DMS153 treated with DMSO at 0.1 percent for 48 hours (cell line): ENCODE results near the gene POLD4.
"Not testable (repeated sequence)": the region's sequence is repeated elsewhere in the genome, so short reads cannot be mapped to it uniquely, and the experiment has no call there.

Source experiments
- DNase-seq: peaks from one replicate; lab custom pipeline; 2025; ENCODE audit not compliant: unreplicated experiment; lab: John Stamatoyannopoulos, UW

Gene POLD4

DNA sequence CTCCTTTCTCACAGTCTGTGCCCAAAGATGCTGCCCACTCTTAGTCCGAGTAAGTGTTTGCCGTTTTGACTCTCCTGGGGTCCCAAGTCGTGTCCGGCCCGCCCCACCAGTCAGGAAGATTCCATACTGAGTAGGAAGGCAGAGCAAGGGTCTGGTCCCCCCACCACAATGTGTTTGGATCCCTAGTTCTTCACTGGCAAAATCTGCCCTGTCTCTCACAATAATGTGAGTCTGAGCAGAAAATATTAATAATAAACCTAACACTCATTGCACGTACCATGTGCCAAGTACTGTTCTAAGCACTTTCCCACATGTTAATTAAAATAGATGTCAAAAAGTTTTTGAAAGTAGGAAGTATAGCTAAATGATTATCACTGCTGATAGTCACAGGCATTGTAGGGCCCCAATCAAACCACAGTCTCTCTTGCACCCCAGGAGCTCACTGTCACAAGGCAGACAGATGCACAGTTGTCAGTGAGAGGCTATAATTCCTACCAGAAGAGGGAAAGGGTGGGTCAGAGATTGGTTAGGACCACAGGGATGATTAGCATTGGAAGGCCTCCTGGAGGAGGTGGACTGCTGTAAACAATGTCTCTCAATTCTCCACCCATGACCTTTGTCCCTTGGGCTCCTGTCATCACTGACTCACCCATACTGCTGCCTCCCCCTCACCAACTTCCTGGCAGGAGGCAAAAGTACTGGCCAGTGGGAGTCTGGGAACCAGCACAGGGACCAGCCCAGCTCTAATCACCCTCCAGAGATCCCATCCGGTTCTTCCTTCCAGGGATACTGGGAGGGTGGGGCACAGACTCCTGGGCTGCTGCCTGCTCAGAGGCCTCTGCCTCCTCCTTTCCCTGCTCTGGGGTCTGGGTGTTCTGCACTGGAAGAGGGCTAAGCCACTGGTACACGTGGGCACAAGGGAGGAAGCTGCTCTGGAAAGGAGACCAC, 1.0 kb upstream of the POLD4 start:
- DNase-seq, result no peak

DNA sequence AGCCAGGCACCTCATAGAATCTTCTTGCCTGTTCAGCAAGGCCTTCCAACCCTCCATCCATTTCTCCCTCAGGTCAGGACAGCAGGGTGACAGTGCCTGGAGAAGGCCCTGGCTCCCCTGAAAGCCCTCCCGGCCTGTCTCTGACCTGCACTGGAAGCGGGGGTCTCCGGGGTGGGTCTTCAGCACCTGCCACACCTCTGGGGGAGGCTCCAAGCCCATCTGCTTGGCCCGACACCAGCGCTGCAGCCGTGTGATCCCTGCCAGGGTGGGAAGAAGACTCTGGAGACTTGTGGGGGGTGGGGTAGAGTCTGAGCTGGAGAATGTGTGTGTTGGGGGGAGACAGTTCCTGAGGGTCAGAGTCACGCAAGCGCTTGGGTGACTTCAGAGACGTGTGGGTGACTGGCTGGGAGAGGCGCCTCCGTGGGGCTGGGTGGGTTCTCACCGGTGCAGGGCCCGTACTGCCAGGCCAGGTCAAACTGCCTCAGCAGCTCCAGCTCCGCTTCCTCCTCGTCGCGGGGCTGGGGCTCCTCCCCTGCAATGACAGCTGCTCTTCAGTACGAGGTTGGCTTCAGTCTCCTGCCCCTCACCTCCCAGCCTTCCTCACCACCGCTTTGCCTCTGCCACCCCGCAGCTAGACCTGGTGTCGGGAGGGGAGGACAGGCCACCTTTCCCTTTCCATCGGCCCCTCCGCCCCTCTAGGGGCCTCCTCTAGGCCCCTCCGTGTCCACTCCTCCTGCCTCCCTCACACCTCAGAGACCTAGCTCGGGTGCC, 615 bp downstream of the POLD4 start:
- DNase-seq, result peak; percentile 79

- DNase-seq, result peak; percentile 34
These were observed 1.9 kb downstream of the POLD4 start for GRCh38 chr11:67351275-67352005.

- DNase-seq, result no peak
These were observed 3.3 kb downstream of the POLD4 start for GRCh38 chr11:67349928-67350465.

DNA sequence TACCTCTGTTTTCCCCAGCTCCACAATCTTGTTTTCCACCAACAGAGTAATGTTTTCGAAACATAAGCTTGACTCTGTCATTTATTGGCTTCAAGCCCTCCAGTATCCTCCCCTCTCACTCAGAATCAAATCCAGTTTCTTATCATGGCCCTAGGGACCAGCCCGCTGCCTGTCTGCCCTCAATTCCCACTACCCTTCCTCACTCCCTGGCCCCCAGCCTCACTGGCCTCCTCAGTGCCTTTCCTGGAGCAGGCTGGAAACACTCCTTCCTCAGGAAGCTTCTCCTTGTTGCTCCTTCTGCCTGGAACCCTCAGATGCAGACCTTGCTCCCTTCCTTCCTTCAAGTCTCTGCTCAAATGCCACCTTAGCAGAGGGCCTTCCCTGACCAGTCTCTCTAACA, 3.9 kb downstream of the POLD4 start:
- no peak for DNase-seq

DNA sequence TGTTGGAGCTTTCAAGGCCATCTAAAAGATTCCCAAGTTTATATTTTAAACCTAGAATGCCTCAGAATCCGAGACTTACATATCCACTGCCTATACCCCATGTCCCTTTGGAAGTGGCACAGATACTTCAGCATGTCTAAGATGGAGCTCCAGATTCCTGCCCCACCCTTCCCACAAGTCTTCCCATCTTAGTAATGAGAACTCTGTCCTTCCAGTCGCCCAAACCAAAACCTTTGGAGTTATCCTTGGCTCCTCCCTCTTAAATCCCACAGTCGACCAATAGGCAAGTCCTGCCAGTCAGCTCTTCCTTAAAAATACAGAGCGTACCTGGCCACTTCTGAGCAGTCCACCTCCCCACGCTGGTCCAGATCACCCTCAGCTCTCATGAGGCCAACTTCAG, 4.3 kb downstream of the POLD4 start:
- DNase-seq, result no peak

DNA sequence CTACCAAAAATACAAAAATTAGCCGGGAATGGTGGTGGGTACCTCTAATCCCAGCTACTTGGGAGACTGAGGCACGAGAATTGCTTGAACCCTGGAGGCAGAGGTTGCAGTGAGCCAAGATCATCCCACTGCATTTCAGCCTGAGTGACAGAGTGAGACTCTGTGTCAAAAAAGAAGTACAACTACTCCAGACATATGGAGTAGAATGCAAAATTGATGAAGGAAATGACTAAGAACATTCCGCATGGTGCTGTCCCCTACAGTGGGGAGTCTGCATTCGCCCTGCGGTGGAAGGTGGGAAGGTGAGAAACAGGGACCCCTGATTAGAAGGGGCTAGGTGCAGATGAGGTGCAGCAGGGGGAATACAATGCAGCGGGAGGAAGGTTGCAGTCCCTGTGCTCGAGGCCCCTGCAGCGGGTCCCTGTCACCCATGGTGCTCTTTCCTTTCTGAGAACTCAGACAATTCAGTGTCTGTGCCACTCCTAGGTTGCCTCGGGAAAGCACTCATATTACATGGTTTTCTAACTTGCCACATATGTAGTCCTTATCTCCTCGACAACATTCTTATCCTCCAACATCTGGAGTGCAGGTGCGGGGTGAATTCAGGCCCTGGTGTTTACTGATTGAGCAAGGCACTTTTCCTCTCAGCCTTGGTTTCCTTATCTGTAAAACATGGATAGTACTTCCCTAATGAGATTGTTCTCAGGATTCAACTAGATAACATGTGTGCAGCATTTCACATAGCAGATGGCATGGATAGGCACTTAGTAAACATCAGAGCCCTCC, 5.2 kb downstream of the POLD4 start:
- no peak for DNase-seq

DNA sequence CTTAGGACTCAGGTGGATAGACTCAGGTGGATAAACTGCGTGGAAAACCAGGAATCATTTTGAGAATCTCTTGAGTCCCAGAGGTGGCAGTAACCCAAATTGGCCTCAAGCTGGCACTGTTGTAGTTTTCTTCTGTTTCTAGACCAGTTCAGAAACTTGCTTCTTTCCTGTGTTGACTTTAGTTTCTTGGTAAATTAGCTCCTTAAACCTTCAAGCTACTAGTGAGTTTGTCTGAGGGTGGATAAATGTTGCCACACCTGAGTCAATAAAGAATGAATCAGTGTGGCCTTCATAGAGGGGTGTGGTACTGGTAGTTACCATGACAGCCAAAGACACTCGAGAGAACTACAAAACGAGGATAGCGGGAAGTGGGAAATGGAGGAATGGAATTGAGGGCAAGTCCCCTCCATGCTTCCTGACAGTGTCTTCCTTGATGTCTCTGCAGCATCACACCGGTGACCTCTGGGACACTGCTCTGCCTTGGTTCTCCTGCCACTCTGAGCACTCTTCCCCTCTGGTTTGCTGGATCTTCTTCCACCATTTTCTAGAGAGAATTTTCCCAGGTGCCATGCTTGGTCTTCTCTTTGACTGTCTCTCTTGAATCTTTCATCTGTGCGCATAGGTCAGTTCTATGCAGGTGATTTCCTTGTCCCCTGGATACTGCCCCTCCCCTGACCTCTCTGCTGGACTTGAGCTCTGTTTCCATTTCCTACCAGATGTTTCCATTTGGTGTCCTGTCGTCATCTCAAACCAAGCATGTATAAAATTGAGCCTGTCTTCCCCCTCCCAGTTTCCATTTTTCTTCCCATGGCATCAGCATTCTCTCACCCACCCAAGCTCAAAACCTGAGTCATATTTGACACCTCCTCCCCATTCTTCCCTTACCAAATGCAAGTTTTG, 7.2 kb downstream of the POLD4 start:
- DNase-seq, result peak; percentile 11

- DNase-seq, result no peak
These were observed 8.0 kb downstream of the POLD4 start for GRCh38 chr11:67345247-67345919.

DNA sequence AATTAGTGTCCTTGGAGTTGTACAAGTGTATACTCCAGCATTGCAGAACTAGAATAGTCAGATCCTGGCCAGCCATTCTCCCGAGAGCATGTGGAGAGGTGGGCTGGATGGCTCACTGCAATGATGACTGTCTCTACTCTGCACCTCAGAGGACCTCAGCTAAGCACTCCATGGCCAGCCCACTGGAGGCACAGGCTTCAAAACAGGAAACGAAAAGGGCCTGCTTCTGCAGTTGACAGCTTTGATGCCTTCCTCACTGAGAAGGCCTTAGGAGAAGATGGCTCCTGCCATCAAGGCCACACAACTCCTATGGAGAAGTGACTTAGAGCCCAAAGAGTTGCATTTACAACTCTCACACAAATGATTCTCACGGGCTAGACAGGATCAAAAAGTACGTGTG, 9.1 kb downstream of the POLD4 start:
- DNase-seq, result no peak

- no peak for DNase-seq
These were observed 16.1 kb downstream of the POLD4 start for GRCh38 chr11:67337257-67337656.

DNA sequence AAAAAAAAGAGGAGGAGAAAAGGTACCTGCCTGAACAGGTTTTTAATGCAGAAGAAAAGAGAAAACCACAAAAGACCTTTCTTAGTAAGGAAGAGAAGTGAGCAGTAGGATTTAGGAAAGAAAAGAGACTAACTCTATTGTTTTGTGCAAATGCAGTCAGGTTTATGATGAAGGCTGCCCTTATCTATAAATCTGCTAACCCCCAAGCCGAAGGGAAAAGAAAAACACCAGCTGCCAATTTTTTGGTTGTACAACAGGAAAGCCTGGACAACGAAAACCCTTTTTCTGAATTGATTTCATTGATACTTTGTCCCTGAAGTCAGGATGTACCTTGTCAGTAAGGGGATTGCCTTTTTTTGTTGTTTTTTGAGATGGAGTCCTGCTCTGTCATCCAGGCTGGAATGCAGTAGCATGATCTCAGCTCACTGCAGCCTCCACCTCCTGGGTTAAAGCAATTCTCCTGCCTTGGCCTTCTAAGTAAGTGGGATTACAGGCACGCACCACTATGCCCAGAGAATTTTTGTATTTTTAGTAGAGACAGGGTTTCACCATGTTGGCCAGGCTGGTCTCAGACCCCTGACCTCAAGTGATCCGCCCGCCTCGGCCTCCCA, 21.2 kb downstream of the POLD4 start:
- DNase-seq, result no peak

- DNase-seq, result no peak
These were observed 29.8 kb downstream of the POLD4 start for GRCh38 chr11:67323526-67323925.

GRCh38 chr11:67322049-67322448, 31.3 kb downstream of the POLD4 start:
- DNase-seq, result no peak

DNA sequence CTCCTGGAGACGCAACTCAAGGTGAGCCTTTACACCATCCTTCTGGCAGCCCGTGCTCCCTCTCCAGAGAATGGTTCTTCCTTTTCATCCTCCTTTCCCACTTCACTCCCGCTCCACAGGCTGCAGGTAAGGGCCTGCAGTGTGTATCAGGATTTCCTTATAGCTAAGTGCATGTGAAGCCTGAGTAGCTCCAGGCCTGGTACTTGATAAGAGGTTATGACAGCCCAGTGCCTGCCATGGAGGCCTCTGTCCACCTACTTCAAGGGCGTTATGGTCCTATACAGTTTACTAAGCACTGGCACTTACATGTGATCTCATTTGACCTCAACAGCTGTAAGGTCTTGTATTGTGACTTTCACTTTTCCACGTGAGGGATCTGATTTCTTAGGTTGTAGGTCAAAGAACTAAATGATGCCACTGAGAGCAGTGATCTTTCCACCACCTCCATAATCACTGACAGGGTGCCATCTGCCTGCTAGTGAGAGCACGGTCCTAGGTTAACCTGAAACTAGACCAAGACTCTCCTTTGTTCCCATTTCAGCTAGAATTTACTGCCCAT, 32.0 kb downstream of the POLD4 start:
- no peak for DNase-seq

DNA sequence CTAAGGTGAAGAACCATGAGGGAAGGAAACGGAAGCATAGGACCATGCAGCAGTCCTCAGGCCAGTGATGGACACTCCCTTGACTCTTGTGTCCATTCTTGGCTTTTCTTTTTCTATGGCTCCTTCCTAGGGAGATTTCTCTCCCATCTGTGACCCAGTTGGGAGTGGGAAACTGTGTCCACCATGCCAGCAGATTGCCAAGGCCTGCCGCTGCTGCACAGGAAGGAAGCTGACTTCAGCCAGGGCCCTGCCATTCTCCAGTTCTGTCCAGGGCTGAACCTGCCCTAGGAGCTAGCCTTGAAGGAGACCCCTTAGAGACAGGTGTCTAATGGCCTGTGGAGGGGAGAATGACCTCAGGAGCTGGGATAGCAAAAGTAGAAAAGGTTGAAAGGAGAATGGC, 32.7 kb downstream of the POLD4 start:
- no peak for DNase-seq

DNA sequence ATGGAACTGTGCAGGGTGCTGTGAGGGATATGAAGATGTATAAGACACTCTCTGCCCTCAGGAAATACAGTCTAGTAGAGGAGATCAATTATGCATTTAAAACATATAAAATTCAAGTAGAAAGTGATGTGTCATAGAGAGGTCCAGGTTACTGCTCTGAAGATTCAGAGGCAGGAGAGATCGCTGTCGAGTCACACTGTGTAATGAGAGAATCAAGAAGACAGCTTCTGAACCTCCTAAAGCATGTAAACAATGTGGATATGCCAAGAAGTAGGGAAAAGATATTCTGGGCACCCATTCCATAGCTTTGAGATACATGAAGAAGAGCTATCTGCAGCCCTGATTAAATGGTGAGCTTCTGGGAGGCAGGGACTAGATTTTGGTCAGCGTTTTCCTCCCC, 33.3 kb downstream of the POLD4 start:
- no peak for DNase-seq

DNA sequence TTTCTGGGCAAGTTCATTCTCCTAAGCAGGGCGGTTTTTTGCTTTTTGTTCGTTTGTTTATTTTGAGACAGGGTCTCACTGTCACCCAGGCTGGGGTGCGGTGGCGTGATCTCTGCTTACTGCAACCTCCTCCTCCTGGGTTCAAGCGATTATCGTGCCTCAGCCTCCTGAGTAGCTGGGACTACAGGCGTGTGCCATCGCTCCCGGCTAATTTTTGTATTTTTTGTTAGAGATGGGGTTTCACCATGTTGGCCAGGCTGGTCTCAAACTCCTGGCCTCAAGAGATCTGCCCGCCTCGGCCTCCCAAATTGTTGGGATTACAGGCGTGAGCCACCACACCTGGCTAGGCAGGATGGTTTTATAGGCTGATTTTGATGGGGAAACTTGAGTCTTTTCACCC, 34.5 kb downstream of the POLD4 start:
- not testable (repeated sequence) for DNase-seq
